Karpas-422 (cell line): Measurements from ENCODE around the gene FFAR2. TPM values are rescaled to one million over a fixed set of nuclear protein-coding genes. Genes with fewer than 3 reads are reported as not detected.
"Not testable (repeated sequence)": the region's sequence is repeated elsewhere in the genome, so short reads cannot be mapped to it uniquely, and the experiment has no call there.

Source experiments
- DNase-seq: peaks from one replicate; pipeline ENCODE4 v3.0.0-alpha.2; 2015
- H2AFZ ChIP-seq: fragments of 200-600 bp; sonication (generic); 2 replicates; pipeline ENCODE4 v1.6.1; 2014; ENCODE audit warnings: antibody characterized with exemption, low read length, mixed read lengths
- H3K27ac ChIP-seq: fragments of 200-600 bp; sonication (generic); 2 replicates; pipeline ENCODE4 v1.5.1; 2014; ENCODE audit warnings: mild to moderate bottlenecking, low read length, moderate library complexity
- H3K27me3 ChIP-seq: fragments of 200-600 bp; sonication (generic); 2 replicates; pipeline ENCODE4 v1.6.1; 2014; ENCODE audit warnings: low read length, mixed read lengths
- H3K36me3 ChIP-seq: fragments of 200-600 bp; sonication (generic); 2 replicates; pipeline ENCODE4 v1.6.1; 2014; ENCODE audit warnings: low read length, mixed read lengths; ENCODE audit not compliant: insufficient read depth
- H3K4me1 ChIP-seq: fragments of 200-600 bp; sonication (generic); 2 replicates; pipeline ENCODE4 v1.6.1; 2014; ENCODE audit warnings: mild to moderate bottlenecking, low read length, mixed read lengths
- H3K4me2 ChIP-seq: fragments of 200-600 bp; sonication (generic); 2 replicates; pipeline ENCODE4 v1.6.1; 2014; ENCODE audit warnings: low read length, low read depth, mild to moderate bottlenecking; ENCODE audit not compliant: poor library complexity, severe bottlenecking
- H3K4me3 ChIP-seq: fragments of 200-600 bp; sonication (generic); 2 replicates; pipeline ENCODE4 v1.5.1; 2014; ENCODE audit warnings: mild to moderate bottlenecking, antibody characterized with exemption, low read length, mixed read lengths
- H3K79me2 ChIP-seq: fragments of 200-600 bp; sonication (generic); 2 replicates; pipeline ENCODE4 v1.6.1; 2014; ENCODE audit warnings: mild to moderate bottlenecking, low read length, mixed read lengths
- H3K9ac ChIP-seq: fragments of 200-600 bp; sonication (generic); 2 replicates; pipeline ENCODE4 v1.6.0; 2014; ENCODE audit warnings: low read length
- H3K9me2 ChIP-seq: fragments of 200-600 bp; sonication (generic), shearing (Covaris generic); replicated peaks from 2 replicates; pipeline ENCODE4 v1.6.0; 2014; ENCODE audit warnings: mild to moderate bottlenecking, low read length, moderate library complexity; ENCODE audit not compliant: insufficient read depth
- H3K9me3 ChIP-seq: fragments of 300-700, 200-600 bp; sonication (generic); 2 replicates; pipeline ENCODE4 v1.6.1; 2014; ENCODE audit warnings: low read length, mixed read lengths
- H4K20me1 ChIP-seq: fragments of 200-600 bp; sonication (generic); 2 replicates; pipeline ENCODE4 v1.6.1; 2014; ENCODE audit warnings: mild to moderate bottlenecking, antibody characterized with exemption, low read length, low read depth; ENCODE audit not compliant: insufficient read depth
- total RNA-seq: library from RNA; depleted of rRNA; stranded (reverse); fragments of >200 nt; shearing (Covaris generic); gene quantifications from 2 replicates; pipeline ENCODE4 v1.2.3, GENCODE V29; 2014; ENCODE audit warnings: low replicate concordance; rRNA removed

The FFAR2 gene
- not detected in 2 replicates for total RNA-seq

GRCh38 chr19:35447606-35448469 is at the start of gene FFAR2:
Gene FFAR2 (plus strand): TSS chr19:35448257. CDS start chr19:35449715, 1,458 bp downstream.
- Histone ChIP-seq H3K4me3 (no peak within 1 kb of the TSS), H3K9ac (no peak within 1 kb of the TSS)

GRCh38 chr19:35398570-35398969 is 49.5 kb upstream of the FFAR2 start:
- no peak overlapping the region for H2AFZ ChIP-seq

More at GRCh38 chr19:35447606-35448469, at the start of gene FFAR2:
- Histone ChIP-seq H3K79me2 (no peaks in the 10 kb centered on the region), H3K27ac (no peak within 1 kb of the TSS), H4K20me1 (no peaks in the 10 kb centered on the region), H2AFZ (no peak within 1 kb of the TSS), H3K4me2 (no peak within 1 kb of the TSS), H3K4me1 (peaks cover 2% of the 10 kb centered on the region), H3K36me3 (no peaks in the 10 kb centered on the region), H3K9me2 (no peaks in the 10 kb centered on the region), H3K9me3 (no peaks in the 10 kb centered on the region), H3K27me3 (no peaks in the 10 kb centered on the region)
- DNase-seq, result no peak

GRCh38 chr19:35399231-35399630 is 48.8 kb upstream of the FFAR2 start:
- no peak overlapping the region for H2AFZ ChIP-seq
- H3K4me2 ChIP-seq, result no peak overlapping the region
- H3K9ac ChIP-seq, result no peak overlapping the region
- H3K4me3 ChIP-seq, result no peak overlapping the region
- H3K79me2 ChIP-seq, result no peaks in the 10 kb centered on the region
- H3K27ac ChIP-seq, result no peak overlapping the region
- no peaks in the 10 kb centered on the region for H3K27me3 ChIP-seq
- H3K9me2 ChIP-seq, result no peaks in the 10 kb centered on the region
- H3K9me3 ChIP-seq, result no peaks in the 10 kb centered on the region
- H3K36me3 ChIP-seq, result no peaks in the 10 kb centered on the region
- DNase-seq, result no peak
- H3K4me1 ChIP-seq, result peaks cover 4% of the 10 kb centered on the region; the same call in 1 of the 2 replicates
- H4K20me1 ChIP-seq, result no peaks in the 10 kb centered on the region

More at GRCh38 chr19:35398570-35398969, 49.5 kb upstream of the FFAR2 start:
- no peak for DNase-seq
- Histone ChIP-seq H3K27me3 (no peaks in the 10 kb centered on the region), H3K36me3 (no peaks in the 10 kb centered on the region), H3K9me3 (no peaks in the 10 kb centered on the region), H3K4me3 (no peak overlapping the region), H3K9me2 (no peaks in the 10 kb centered on the region), H3K4me2 (no peak overlapping the region), H3K79me2 (no peaks in the 10 kb centered on the region), H3K4me1 (peaks cover 8% of the 10 kb centered on the region), H3K9ac (no peak overlapping the region), H3K27ac (no peak overlapping the region), H4K20me1 (no peaks in the 10 kb centered on the region)

- Histone ChIP-seq H3K9me2 (no peaks in the 10 kb centered on the region), H4K20me1 (no peaks in the 10 kb centered on the region), H3K4me3 (no peak overlapping the region), H3K27me3 (no peaks in the 10 kb centered on the region), H3K4me1 (peaks cover 4% of the 10 kb centered on the region; the same call in 1 of the 2 replicates), H3K79me2 (no peaks in the 10 kb centered on the region), H3K4me2 (no peak overlapping the region), H3K36me3 (no peaks in the 10 kb centered on the region), H3K27ac (no peak overlapping the region), H2AFZ (no peak overlapping the region), H3K9ac (no peak overlapping the region), H3K9me3 (no peaks in the 10 kb centered on the region)
- no peak for DNase-seq
These were observed 47.9 kb upstream of the FFAR2 start for GRCh38 chr19:35399948-35400772.

GRCh38 chr19:35400773-35401100 is 47.3 kb upstream of the FFAR2 start:
- DNase-seq, result no peak
- no peaks in the 10 kb centered on the region for H3K79me2 ChIP-seq
- no peak overlapping the region for H3K27ac ChIP-seq
- no peak overlapping the region for H3K4me3 ChIP-seq
- no peaks in the 10 kb centered on the region for H3K36me3 ChIP-seq
- peaks cover 4% of the 10 kb centered on the region; the same call in 1 of the 2 replicates for H3K4me1 ChIP-seq
- no peak overlapping the region for H2AFZ ChIP-seq
- H3K9ac ChIP-seq, result no peak overlapping the region
- H3K27me3 ChIP-seq, result no peaks in the 10 kb centered on the region
- no peaks in the 10 kb centered on the region for H4K20me1 ChIP-seq
- no peaks in the 10 kb centered on the region for H3K9me2 ChIP-seq
- no peak overlapping the region for H3K4me2 ChIP-seq
- H3K9me3 ChIP-seq, result no peaks in the 10 kb centered on the region

- not testable (repeated sequence) for H3K4me1 ChIP-seq, H3K4me2 ChIP-seq, H3K9me2 ChIP-seq, DNase-seq, H3K9ac ChIP-seq, H3K79me2 ChIP-seq, H3K36me3 ChIP-seq, H3K9me3 ChIP-seq, H4K20me1 ChIP-seq, H3K27me3 ChIP-seq, H3K4me3 ChIP-seq, H2AFZ ChIP-seq, H3K27ac ChIP-seq
These were observed 46.6 kb upstream of the FFAR2 start for GRCh38 chr19:35401416-35401815.

GRCh38 chr19:35403116-35403760 is 44.8 kb upstream of the FFAR2 start:
- Histone ChIP-seq H3K9ac (no peak overlapping the region), H4K20me1 (no peaks in the 10 kb centered on the region), H3K9me3 (no peaks in the 10 kb centered on the region), H3K27me3 (no peaks in the 10 kb centered on the region), H3K79me2 (no peaks in the 10 kb centered on the region), H3K36me3 (no peaks in the 10 kb centered on the region), H3K4me1 (peaks cover 4% of the 10 kb centered on the region; the same call in 1 of the 2 replicates), H3K27ac (no peak overlapping the region), H3K9me2 (no peaks in the 10 kb centered on the region), H2AFZ (no peak overlapping the region), H3K4me3 (no peak overlapping the region), H3K4me2 (no peak overlapping the region)
- no peak for DNase-seq
